Brain microvascular endothelial cell (primary cell): ENCODE measurements around the gene ENO1.
"Not testable (repeated sequence)": the region's sequence is repeated elsewhere in the genome, so short reads cannot be mapped to it uniquely, and the experiment has no call there.

ENCODE experiments used
- DNase-seq: peaks from one replicate; pipeline ENCODE4 v3.0.0-alpha.2; 2020
- H3K27ac ChIP-seq: fragments of 250-450 bp; sonication (Bioruptor Pico); 2 replicates; pipeline ENCODE4 v1.5.1; 2020; ENCODE audit warnings: mild to moderate bottlenecking, moderate library complexity
- H3K27me3 ChIP-seq: fragments of 250-450 bp; sonication (Bioruptor Pico); replicated peaks from 2 replicates; pipeline ENCODE4 v1.5.1; 2020; ENCODE audit warnings: mild to moderate bottlenecking
- H3K36me3 ChIP-seq: fragments of 250-450 bp; sonication (Bioruptor Pico); replicated peaks from 2 replicates; pipeline ENCODE4 v1.5.1; 2020; ENCODE audit warnings: mild to moderate bottlenecking
- H3K4me3 ChIP-seq: 2 replicates; pipeline ENCODE4 v1.5.1; 2011; ENCODE audit warnings: low read depth, mild to moderate bottlenecking, control low read depth, low read length, moderate library complexity
- in situ Hi-C: cut with HindIII; loops from 2 replicates; pipeline ENCODE4 v1.10.0; 2017; ENCODE audit warnings: low sequenced_read_pairs, low pct_ligation_motif_present
- TF ChIP-seq, protein P1 (sequence below): IDR thresholded peaks from 2 replicates; pipeline ENCODE4 v1.5.1; 2011; ENCODE audit warnings: low read depth, mild to moderate bottlenecking, moderate library complexity, low read length, control low read depth, inconsistent platforms; ENCODE audit errors: missing control alignments

The ENO1 gene

DNA sequence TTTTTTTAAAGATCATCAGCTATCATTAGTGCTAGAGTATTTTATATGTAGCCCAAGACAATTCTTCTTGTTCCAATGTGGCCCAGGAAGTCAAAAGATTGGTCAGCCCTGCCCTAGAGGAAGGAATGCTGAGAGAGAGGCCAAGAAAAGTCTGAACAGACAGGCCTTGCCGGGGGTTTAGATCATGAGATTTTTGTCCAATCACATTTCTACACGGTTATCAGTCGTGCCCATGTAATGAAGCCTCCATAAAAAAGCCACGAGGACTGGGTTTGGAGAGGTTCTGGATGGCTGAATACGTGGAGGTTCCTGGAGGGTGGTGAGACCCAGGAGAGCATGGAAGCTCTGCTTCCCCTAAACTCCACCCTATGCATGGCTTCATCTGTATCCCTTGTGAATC, 24.3 kb upstream of the ENO1 start:
- Histone ChIP-seq H3K36me3 (no peaks in the 10 kb centered on the region), H3K4me3 (no peak overlapping the region), H3K27ac (no peak overlapping the region), H3K27me3 (no peaks in the 10 kb centered on the region)
- in situ Hi-C loops, result no loop called here
- TF ChIP-seq, protein P1, sequence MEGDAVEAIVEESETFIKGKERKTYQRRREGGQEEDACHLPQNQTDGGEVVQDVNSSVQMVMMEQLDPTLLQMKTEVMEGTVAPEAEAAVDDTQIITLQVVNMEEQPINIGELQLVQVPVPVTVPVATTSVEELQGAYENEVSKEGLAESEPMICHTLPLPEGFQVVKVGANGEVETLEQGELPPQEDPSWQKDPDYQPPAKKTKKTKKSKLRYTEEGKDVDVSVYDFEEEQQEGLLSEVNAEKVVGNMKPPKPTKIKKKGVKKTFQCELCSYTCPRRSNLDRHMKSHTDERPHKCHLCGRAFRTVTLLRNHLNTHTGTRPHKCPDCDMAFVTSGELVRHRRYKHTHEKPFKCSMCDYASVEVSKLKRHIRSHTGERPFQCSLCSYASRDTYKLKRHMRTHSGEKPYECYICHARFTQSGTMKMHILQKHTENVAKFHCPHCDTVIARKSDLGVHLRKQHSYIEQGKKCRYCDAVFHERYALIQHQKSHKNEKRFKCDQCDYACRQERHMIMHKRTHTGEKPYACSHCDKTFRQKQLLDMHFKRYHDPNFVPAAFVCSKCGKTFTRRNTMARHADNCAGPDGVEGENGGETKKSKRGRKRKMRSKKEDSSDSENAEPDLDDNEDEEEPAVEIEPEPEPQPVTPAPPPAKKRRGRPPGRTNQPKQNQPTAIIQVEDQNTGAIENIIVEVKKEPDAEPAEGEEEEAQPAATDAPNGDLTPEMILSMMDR, result peak; percentile 38
- DNase-seq, result no peak

DNA sequence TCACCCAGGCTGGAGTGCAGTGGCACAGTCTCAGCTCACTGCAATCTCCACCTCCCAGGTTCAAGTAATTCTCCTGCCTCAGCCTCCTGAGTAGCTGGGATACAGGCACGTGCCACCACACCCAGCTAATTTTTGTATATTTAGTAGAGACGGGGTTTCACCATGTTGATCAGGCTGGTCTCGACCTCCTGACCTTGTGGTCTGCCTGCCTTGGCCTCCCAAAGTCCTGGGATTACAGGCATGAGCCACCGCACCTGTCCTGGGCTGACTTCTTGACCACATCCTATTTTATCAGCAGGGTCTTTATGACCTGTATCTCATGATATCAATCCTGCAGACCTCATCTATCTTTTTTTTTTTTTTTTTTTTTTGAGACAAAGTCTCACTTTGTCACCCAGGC, 22.2 kb upstream of the ENO1 start:
- DNase-seq, H3K27ac ChIP-seq, in situ Hi-C loops, H3K36me3 ChIP-seq, H3K27me3 ChIP-seq, H3K4me3 ChIP-seq: not testable (repeated sequence)

DNA sequence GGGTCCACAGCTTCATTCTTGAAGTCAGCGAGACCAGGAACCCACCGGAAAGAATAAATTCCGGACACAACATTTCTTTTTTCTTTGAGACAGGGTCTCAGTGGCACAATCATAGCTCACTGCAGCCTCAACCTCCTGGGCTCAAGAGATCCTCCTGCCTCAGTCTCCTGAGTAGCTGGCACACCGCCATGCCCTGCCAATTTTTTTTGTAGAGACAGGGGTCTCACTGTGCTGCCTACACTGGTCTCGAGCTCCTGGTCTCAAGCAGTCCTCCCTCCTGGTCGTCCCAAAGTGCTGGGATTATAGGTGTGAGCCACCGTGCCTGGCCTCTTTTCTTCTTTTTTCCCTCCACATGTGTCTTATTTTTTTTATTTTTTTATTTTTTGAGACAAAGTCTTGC, 20.6 kb upstream of the ENO1 start:
- in situ Hi-C loops, result no loop called here
- H3K27ac ChIP-seq, result no peak overlapping the region
- H3K4me3 ChIP-seq, result no peak overlapping the region
- no peaks in the 10 kb centered on the region for H3K27me3 ChIP-seq
- TF ChIP-seq, protein P1, result no peak
- DNase-seq, result no peak
- no peaks in the 10 kb centered on the region for H3K36me3 ChIP-seq

DNA sequence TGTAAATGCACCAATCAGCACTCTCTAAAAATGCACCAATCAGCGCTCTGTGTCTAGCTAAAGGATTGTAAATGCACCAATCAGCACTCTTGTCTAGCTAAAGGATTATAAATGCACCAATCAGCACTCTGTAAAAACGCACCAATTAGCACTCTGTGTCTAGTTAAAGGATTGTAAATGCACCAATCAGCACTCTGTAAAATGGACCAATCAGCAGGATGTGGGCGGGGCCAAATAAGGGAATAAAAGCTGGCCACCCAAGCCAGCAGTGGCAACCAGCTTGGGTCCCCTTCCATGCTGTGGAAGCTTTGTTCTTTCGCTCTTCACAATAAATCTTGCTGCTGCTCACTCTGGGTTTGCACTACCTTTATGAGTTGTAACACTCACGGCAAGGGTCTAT, 19.9 kb upstream of the ENO1 start:
- in situ Hi-C loops, H3K36me3 ChIP-seq, H3K27me3 ChIP-seq, H3K4me3 ChIP-seq, H3K27ac ChIP-seq, DNase-seq: not testable (repeated sequence)

DNA sequence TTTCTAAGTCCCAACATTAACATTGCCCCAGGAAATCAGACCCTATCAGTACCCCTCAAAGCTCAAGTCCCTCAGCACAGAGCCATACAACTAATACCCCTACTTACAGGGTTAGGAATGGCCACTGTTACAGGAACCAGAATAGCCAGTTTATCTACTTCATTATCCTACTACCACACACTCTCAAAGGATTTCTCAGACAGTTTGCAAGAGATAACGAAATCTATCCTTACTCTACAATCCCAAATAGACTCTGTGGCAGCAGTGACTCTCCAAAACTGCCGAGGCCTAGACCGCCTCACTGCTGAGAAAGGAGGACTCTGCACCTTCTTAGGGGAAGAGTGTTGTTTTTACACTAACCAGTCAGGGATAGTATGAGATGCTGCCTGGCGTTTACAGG, 19.0 kb upstream of the ENO1 start:
- H3K27ac ChIP-seq, H3K4me3 ChIP-seq, in situ Hi-C loops, H3K27me3 ChIP-seq, DNase-seq, H3K36me3 ChIP-seq: not testable (repeated sequence)

DNA sequence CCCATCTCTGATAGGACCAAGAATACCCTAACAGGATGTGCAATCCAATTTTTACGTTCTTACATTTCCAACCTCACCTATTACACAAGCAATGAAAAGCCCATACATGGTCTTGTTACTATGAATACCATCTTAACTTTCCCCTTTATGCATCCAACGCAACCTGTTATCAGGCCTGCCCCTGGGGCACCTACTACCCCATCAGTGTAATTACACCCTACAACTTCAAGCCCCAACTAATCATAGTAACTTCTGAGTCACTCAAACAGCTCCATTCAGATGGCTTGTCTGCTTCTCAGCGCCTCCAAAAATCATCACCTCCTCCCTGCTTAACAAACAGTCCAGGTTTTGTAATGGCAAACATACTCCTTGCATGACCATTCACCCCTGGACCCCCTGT, 18.3 kb upstream of the ENO1 start:
- H3K27me3 ChIP-seq, in situ Hi-C loops, H3K27ac ChIP-seq, H3K4me3 ChIP-seq, DNase-seq, H3K36me3 ChIP-seq: not testable (repeated sequence)

DNA sequence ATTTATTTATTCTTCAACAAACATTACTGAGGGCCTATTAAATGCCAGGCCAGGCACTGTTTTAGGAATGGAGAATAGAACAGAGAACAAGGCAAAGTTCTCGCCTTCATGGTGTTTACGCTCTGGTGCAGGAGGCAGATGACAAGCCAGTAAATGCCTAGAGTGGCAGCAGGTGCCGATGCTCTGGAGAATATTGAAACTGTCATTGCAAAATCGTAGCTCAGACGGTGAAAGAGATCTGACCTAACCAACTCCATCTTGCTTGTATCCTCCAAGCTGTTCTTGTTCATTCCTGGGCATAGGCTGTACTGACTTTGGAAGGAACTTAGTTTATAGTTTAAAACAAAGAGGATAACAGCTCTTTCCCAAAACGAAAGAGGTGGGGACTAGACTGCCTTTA, 13.5 kb upstream of the ENO1 start:
- no peaks in the 10 kb centered on the region for H3K27me3 ChIP-seq
- no peak overlapping the region for H3K4me3 ChIP-seq
- TF ChIP-seq, protein P1, result no peak
- H3K36me3 ChIP-seq, result no peaks in the 10 kb centered on the region
- no peak for DNase-seq
- H3K27ac ChIP-seq, result no peak overlapping the region
- in situ Hi-C loops, result no loop called here

DNA sequence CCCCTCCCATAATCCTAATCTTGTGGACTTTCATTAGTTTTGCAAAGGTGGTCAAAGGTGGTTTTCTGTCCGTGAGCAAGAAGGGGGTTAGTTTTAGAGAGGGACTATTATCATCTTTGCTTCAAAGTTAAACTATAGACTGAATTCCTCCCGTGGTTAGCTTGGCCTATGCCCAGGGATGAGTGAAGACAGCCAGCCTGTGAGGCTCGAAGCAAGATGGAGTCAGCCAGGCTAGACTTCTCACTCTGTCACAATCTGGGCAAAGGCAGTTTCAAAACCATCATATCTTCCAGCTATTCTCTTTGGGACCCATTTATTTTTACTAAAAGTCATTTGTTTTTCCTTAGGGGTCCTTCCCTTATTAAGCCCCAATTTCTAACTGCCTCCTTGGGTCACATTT, 12.9 kb upstream of the ENO1 start:
- no peaks in the 10 kb centered on the region for H3K36me3 ChIP-seq
- TF ChIP-seq, protein P1, result no peak
- H3K4me3 ChIP-seq, result no peak overlapping the region
- in situ Hi-C loops, result no loop called here
- DNase-seq, result no peak
- H3K27me3 ChIP-seq, result no peaks in the 10 kb centered on the region
- no peak overlapping the region for H3K27ac ChIP-seq
